NB4 (cell line): Measurements from ENCODE around the gene PRDM13.

ENCODE experiments used
- DNase-seq: peaks from one replicate; pipeline ENCODE4 v3.0.0; 2010; ENCODE audit warnings: low read depth
- H3K4me3 ChIP-seq: one replicate; pipeline ENCODE4 v1.5.1; 2011; ENCODE audit warnings: mild to moderate bottlenecking, low read depth, low read length, moderate library complexity
- CTCF ChIP-seq: IDR thresholded peaks from one replicate; pipeline ENCODE4 v1.5.1; 2012; ENCODE audit warnings: low read depth, low read length
- MAX ChIP-seq: IDR thresholded peaks from 2 replicates; pipeline ENCODE4 v1.6.1; 2011; ENCODE audit warnings: low read depth, low read length
- MYC ChIP-seq: IDR thresholded peaks from 2 replicates; pipeline ENCODE4 v1.6.1; 2011; ENCODE audit warnings: low read depth, low read length
- POLR2A ChIP-seq: IDR thresholded peaks from 2 replicates; pipeline ENCODE4 v1.6.1; 2011; ENCODE audit warnings: mild to moderate bottlenecking; ENCODE audit not compliant: insufficient read length; ENCODE audit errors: extremely low read depth

PRDM13 gene

GRCh38 chr6:99602520-99603420, 3.9 kb upstream of the PRDM13 start:
- DNase-seq, result no peak
- no peak overlapping the region for H3K4me3 ChIP-seq
- TF ChIP-seq MYC, result no peak
- TF ChIP-seq POLR2A, result no peak
- TF ChIP-seq MAX, result no peak
- no peak for TF ChIP-seq CTCF

GRCh38 chr6:99603421-99604165, 3.0 kb upstream of the PRDM13 start:
- no peak overlapping the region for H3K4me3 ChIP-seq
- TF ChIP-seq CTCF, result no peak
- no peak for TF ChIP-seq MAX
- no peak for TF ChIP-seq MYC
- TF ChIP-seq POLR2A, result no peak
- DNase-seq, result peak; percentile 51

GRCh38 chr6:99604166-99605073, 2.2 kb upstream of the PRDM13 start:
- TF ChIP-seq POLR2A (no peak), MYC (no peak), CTCF (no peak), MAX (no peak)
- no peak for DNase-seq
- no peak overlapping the region for H3K4me3 ChIP-seq

GRCh38 chr6:99605074-99605734, 1.4 kb upstream of the PRDM13 start:
- DNase-seq, result no peak
- TF ChIP-seq CTCF (no peak), POLR2A (no peak), MAX (no peak), MYC (no peak)
- H3K4me3 ChIP-seq, result no peak overlapping the region
